ENCODE results near the gene BGLAP. TPM values are rescaled to one million over a fixed set of nuclear protein-coding genes. Genes with fewer than 3 reads are reported as not detected.

BGLAP gene
- 1 to 10 TPM in 1 of 4 donors, under 1 TPM in 2, not detected in 1; 0.29 to 4.2 (median 0.90) TPM for total RNA-seq

- no peak within 1 kb of the TSS for H3K4me3 ChIP-seq
- TF ChIP-seq POLR2A (IDR thresholded peaks at IDR 0.05) (no peak), CTCF (IDR thresholded peaks at IDR 0.05) (no peak)
- peaks cover 0 to 5% of the 10 kb centered on the region in 2 donors for H3K4me1 ChIP-seq
- H3K27ac ChIP-seq, result no peak within 1 kb of the TSS
- H3K36me3 ChIP-seq, result no peaks in the 10 kb centered on the region
- peaks cover 0 to 3% of the 10 kb centered on the region in 2 donors for H3K27me3 ChIP-seq
- no peaks in the 10 kb centered on the region for H3K9me3 ChIP-seq
- intact Hi-C loops (cut with DNase I; ENCODE audit: low total_unique reads), result no loop called here
- no peak for DNase-seq
These were observed at the start of gene BGLAP for GRCh38 chr1:156241926-156242325. TSS of gene BGLAP (plus strand) at chr1:156242184. CDS start at chr1:156242232, 48 bp downstream.

- Histone ChIP-seq H3K9me3 (no peaks in the 10 kb centered on the region), H3K36me3 (no peaks in the 10 kb centered on the region), H3K27me3 (no peaks in the 10 kb centered on the region), H3K27ac (peak overlapping the region; percentile 73 to 76), H3K4me1 (peaks cover 0 to 4% of the 10 kb centered on the region in 2 donors), H3K4me3 (peak overlapping the region; percentile 73 to 80)
- intact Hi-C loops (cut with DNase I; ENCODE audit: low total_unique reads), result no loop called here
- no peak for DNase-seq
- no peak for TF ChIP-seq CTCF (IDR thresholded peaks at IDR 0.05)
- TF ChIP-seq POLR2A (IDR thresholded peaks at IDR 0.05), result no peak
These were observed 48.8 kb upstream of the BGLAP start for GRCh38 chr1:156193208-156193487.

- Histone ChIP-seq H3K27me3 (no peaks in the 10 kb centered on the region), H3K4me1 (peaks cover 0 to 4% of the 10 kb centered on the region in 2 donors), H3K36me3 (no peaks in the 10 kb centered on the region), H3K27ac (peak within 1 kb of the TSS; percentile 76 to 77), H3K9me3 (no peaks in the 10 kb centered on the region), H3K4me3 (peak within 1 kb of the TSS; percentile 73 to 80)
- peak; percentile 98 to 99 for DNase-seq
- TF ChIP-seq POLR2A (IDR thresholded peaks at IDR 0.05) (peak; percentile 60 to 63), CTCF (IDR thresholded peaks at IDR 0.05) (peak; percentile 43 to 66 (median 55))
- intact Hi-C loops (cut with DNase I; ENCODE audit: low total_unique reads), result no loop called here
These were observed 48.3 kb upstream of the BGLAP start, which contains the start of gene SLC25A44 for GRCh38 chr1:156193488-156194299. TSS of gene SLC25A44 (plus strand) at chr1:156194104. CDS start at chr1:156199848, 5,744 bp downstream.

- Histone ChIP-seq H3K9me3 (no peaks in the 10 kb centered on the region), H3K27ac (peak overlapping the region; percentile 76 to 77), H3K27me3 (no peaks in the 10 kb centered on the region), H3K4me3 (peak overlapping the region; percentile 73 to 80), H3K4me1 (peaks cover 0 to 4% of the 10 kb centered on the region in 2 donors), H3K36me3 (no peaks in the 10 kb centered on the region)
- intact Hi-C loops (cut with DNase I; ENCODE audit: low total_unique reads), result no loop called here
- DNase-seq, result no peak
- TF ChIP-seq POLR2A (IDR thresholded peaks at IDR 0.05) (no peak), CTCF (IDR thresholded peaks at IDR 0.05) (no peak)
These were observed 47.7 kb upstream of the BGLAP start for GRCh38 chr1:156194300-156194652.

GRCh38 chr1:156195853-156196252 is 46.1 kb upstream of the BGLAP start:
- TF ChIP-seq POLR2A (IDR thresholded peaks at IDR 0.05), result no peak
- TF ChIP-seq CTCF (IDR thresholded peaks at IDR 0.05), result no peak
- DNase-seq, result no peak
- Histone ChIP-seq H3K4me3 (no peak overlapping the region), H3K27me3 (no peaks in the 10 kb centered on the region), H3K4me1 (peaks cover 0 to 4% of the 10 kb centered on the region in 2 donors), H3K36me3 (no peaks in the 10 kb centered on the region), H3K27ac (no peak overlapping the region), H3K9me3 (no peaks in the 10 kb centered on the region)
- intact Hi-C loops (cut with DNase I; ENCODE audit: low total_unique reads), result no loop called here

All from uterus (tissue), 4 donors.